G401 (cell line): ENCODE measurements around the gene DZIP1. TPM values are rescaled to one million over a fixed set of nuclear protein-coding genes. Genes with fewer than 3 reads are reported as not detected.

Experiments used
- total RNA-seq: library from RNA; depleted of rRNA; stranded (reverse); fragments of >200 nt; shearing (Covaris generic); gene quantifications from 2 replicates; pipeline ENCODE4 v1.2.3, GENCODE V29; 2014; rRNA removed

Gene DZIP1
- total RNA-seq, 1 experiment from 2014 or later, result 75.1 TPM

Other genes starting within 250 kb of the DZIP1 start
- not detected in 2 replicates for gene CLDN10, start 92.0 kb downstream of the DZIP1 start, total RNA-seq
- 16.9 and 27.9 TPM in 2 replicates for gene DNAJC3, start 32.4 kb upstream of the DZIP1 start, total RNA-seq